MM.1S (cell line): ENCODE data around the gene HIGD2A.
A peak's percentile ranks its signal among the peaks of the same experiment; 100 is the strongest.

Source experiments
- DNase-seq: peaks from one replicate; pipeline ENCODE4 v3.0.0-alpha.2; 2015
- H2AFZ ChIP-seq: fragments of 300-600 bp; sonication (generic); 2 replicates; pipeline ENCODE4 v1.6.0; 2016; ENCODE audit warnings: antibody characterized with exemption, low read length
- H3F3A ChIP-seq: fragments of 300-600 bp; sonication (generic); 2 replicates; pipeline ENCODE4 v1.6.1; 2016; ENCODE audit warnings: mild to moderate bottlenecking, antibody characterized with exemption, low read length, moderate library complexity, mixed read lengths; ENCODE audit not compliant: insufficient read depth
- H3K27ac ChIP-seq: fragments of 300-600 bp; sonication (generic); 2 replicates; pipeline ENCODE4 v1.5.1; 2016; ENCODE audit warnings: mild to moderate bottlenecking, low read length
- H3K27me3 ChIP-seq: fragments of 300-600 bp; sonication (generic); replicated peaks from 2 replicates; pipeline ENCODE4 v1.6.0; 2016; ENCODE audit warnings: low read length; ENCODE audit not compliant: insufficient read depth
- H3K36me3 ChIP-seq: fragments of 300-600 bp; sonication (generic); replicated peaks from 2 replicates; pipeline ENCODE4 v1.6.1; 2016; ENCODE audit warnings: mild to moderate bottlenecking, low read length, mixed read lengths; ENCODE audit not compliant: insufficient read depth
- H3K4me1 ChIP-seq: fragments of 300-600 bp; sonication (generic); 2 replicates; pipeline ENCODE4 v1.6.1; 2016; ENCODE audit warnings: low read length, mixed read lengths
- H3K4me2 ChIP-seq: fragments of 300-600 bp; sonication (generic); 2 replicates; pipeline ENCODE4 v1.6.0; 2016; ENCODE audit warnings: low read depth, low read length
- H3K4me3 ChIP-seq: fragments of 300-600 bp; sonication (generic); 2 replicates; pipeline ENCODE4 v1.5.1; 2016; ENCODE audit warnings: low read length, mixed read lengths
- H3K79me2 ChIP-seq: fragments of 300-600 bp; sonication (generic); 2 replicates; pipeline ENCODE4 v1.6.1; 2016; ENCODE audit warnings: mixed run types, low read length, mixed read lengths
- H3K9ac ChIP-seq: fragments of 300-600 bp; sonication (generic); 2 replicates; pipeline ENCODE4 v1.6.1; 2016; ENCODE audit warnings: low read length, mixed read lengths
- H3K9me2 ChIP-seq: fragments of 300-600 bp; sonication (generic); replicated peaks from 2 replicates; pipeline ENCODE4 v1.6.1; 2016; ENCODE audit warnings: mild to moderate bottlenecking, low read length, mixed read lengths; ENCODE audit not compliant: insufficient read depth
- H3K9me3 ChIP-seq: fragments of 300-600 bp; sonication (generic); replicated peaks from 2 replicates; pipeline ENCODE4 v1.6.1; 2016; ENCODE audit warnings: mild to moderate bottlenecking, low read length, mixed read lengths; ENCODE audit not compliant: insufficient read depth
- H4K20me1 ChIP-seq: fragments of 300-600 bp; sonication (generic); 2 replicates; pipeline ENCODE4 v1.6.1; 2016; ENCODE audit warnings: mild to moderate bottlenecking, low read length, moderate library complexity, mixed read lengths; ENCODE audit not compliant: insufficient read depth
- CTCF ChIP-seq: fragments of 300-600 bp; sonication (generic); IDR thresholded peaks from 2 replicates; pipeline ENCODE4 v1.5.1; 2016; ENCODE audit warnings: antibody characterized with exemption, low read length, mixed read lengths
- EZH2 ChIP-seq: fragments of 300-600 bp; sonication (generic); optimal IDR thresholded peaks from 2 replicates; pipeline ENCODE3; 2017; ENCODE audit warnings: low read depth, mild to moderate bottlenecking, antibody characterized with exemption, low read length, mixed read lengths
- EZH2phosphoT487 ChIP-seq: fragments of 300-600 bp; sonication (generic); IDR thresholded peaks from 2 replicates; pipeline ENCODE4 v1.6.1; 2018; ENCODE audit warnings: antibody characterized with exemption, low read length

Gene HIGD2A

GRCh38 chr5:176394096-176394495, 5.5 kb downstream of the HIGD2A start:
- Histone ChIP-seq H3K9ac (no peak overlapping the region), H3K4me2 (no peak overlapping the region), H3K4me3 (no peak overlapping the region), H2AFZ (no peak overlapping the region), H3F3A (peaks cover 6% of the 10 kb centered on the region; the same call in 1 of the 2 replicates), H3K36me3 (no peaks in the 10 kb centered on the region), H3K9me3 (no peaks in the 10 kb centered on the region), H3K79me2 (peaks cover 24% of the 10 kb centered on the region), H3K9me2 (no peaks in the 10 kb centered on the region), H3K27me3 (no peaks in the 10 kb centered on the region), H3K27ac (no peak overlapping the region), H4K20me1 (no peaks in the 10 kb centered on the region), H3K4me1 (0 out of 2 replicates have a peak, but pooled peaks cover 8% of the 10 kb centered on the region)
- TF ChIP-seq EZH2 = no peak
- no peak for TF ChIP-seq EZH2phosphoT487
- TF ChIP-seq CTCF = no peak
- no peak for DNase-seq

- Histone ChIP-seq H2AFZ (no peak overlapping the region), H3K4me1 (0 out of 2 replicates have a peak, but pooled peaks cover 8% of the 10 kb centered on the region), H3K9ac (no peak overlapping the region), H3K27me3 (no peaks in the 10 kb centered on the region), H3K79me2 (peaks cover 14% of the 10 kb centered on the region), H3K27ac (no peak overlapping the region), H4K20me1 (no peaks in the 10 kb centered on the region), H3F3A (no peaks in the 10 kb centered on the region), H3K36me3 (no peaks in the 10 kb centered on the region), H3K4me2 (no peak overlapping the region), H3K4me3 (no peak overlapping the region), H3K9me3 (no peaks in the 10 kb centered on the region), H3K9me2 (no peaks in the 10 kb centered on the region)
- TF ChIP-seq EZH2 = no peak
- no peak for TF ChIP-seq EZH2phosphoT487
- TF ChIP-seq CTCF = no peak
- no peak for DNase-seq
Observed at GRCh38 chr5:176394881-176395675, 6.5 kb downstream of the HIGD2A start.

- H3K27me3 ChIP-seq = no peaks in the 10 kb centered on the region
- no peaks in the 10 kb centered on the region for H3K36me3 ChIP-seq
- no peak overlapping the region for H3K4me3 ChIP-seq
- TF ChIP-seq CTCF (no peak), EZH2 (no peak), EZH2phosphoT487 (no peak)
- no peak overlapping the region for H3K4me2 ChIP-seq
- H3K9me2 ChIP-seq = no peaks in the 10 kb centered on the region
- H4K20me1 ChIP-seq = no peaks in the 10 kb centered on the region
- peaks cover 1% of the 10 kb centered on the region; the same call in 1 of the 2 replicates for H3K79me2 ChIP-seq
- H2AFZ ChIP-seq = no peak overlapping the region
- no peak overlapping the region for H3K9ac ChIP-seq
- no peaks in the 10 kb centered on the region for H3K9me3 ChIP-seq
- H3K4me1 ChIP-seq = 0 out of 2 replicates have a peak, but pooled peaks cover 8% of the 10 kb centered on the region
- no peaks in the 10 kb centered on the region for H3F3A ChIP-seq
- H3K27ac ChIP-seq = no peak overlapping the region; the same call in 1 of the 2 replicates
- peak; percentile 25 for DNase-seq
Observed at GRCh38 chr5:176396330-176396729, 7.8 kb downstream of the HIGD2A start.
